OCI-LY7 (cell line): ENCODE results near the gene XRN1. TPM values are rescaled to one million over a fixed set of nuclear protein-coding genes. Genes with fewer than 3 reads are reported as not detected.

Source experiments
- BruUV-seq: library from RNA; stranded (reverse); fragments of 400-500 nt; replicated peaks from 2 replicates; lab custom pipeline; 2021; lab: Mats Ljungman, UMichigan
- CTCF ChIA-PET: fragments of 300-600 bp; sonication (Branson Sonifier 250); formaldehyde crosslinking; loops from one replicate; lab custom pipeline; 2022; ENCODE audit warnings: antibody characterized with exemption; ENCODE audit not compliant: unreplicated experiment; lab: Charles Lee
- POLR2A ChIA-PET: fragments of 300-600 bp; sonication (Branson Sonifier 250); formaldehyde crosslinking; loops from one replicate; lab custom pipeline; 2022; ENCODE audit warnings: antibody characterized with exemption; lab: Charles Lee
- DNase-seq: peaks from one replicate; pipeline ENCODE4 v3.0.0-alpha.2; 2015; ENCODE audit warnings: low spot score
- H2AFZ ChIP-seq: fragments of 200-600 bp; sonication (generic), shearing (Covaris generic); 2 replicates; pipeline ENCODE4 v1.6.1; 2014; ENCODE audit warnings: mild to moderate bottlenecking, antibody characterized with exemption, low read length, moderate library complexity
- H3K27ac ChIP-seq: fragments of 200-600 bp; sonication (generic); 2 replicates; pipeline ENCODE4 v1.5.1; 2014; ENCODE audit warnings: mixed run types, low read depth, mild to moderate bottlenecking, moderate library complexity, low read length, inconsistent platforms; ENCODE audit not compliant: poor library complexity, severe bottlenecking
- H3K36me3 ChIP-seq: fragments of 200-600 bp; sonication (generic); 2 replicates; pipeline ENCODE4 v1.6.1; 2014; ENCODE audit warnings: mild to moderate bottlenecking, antibody characterized with exemption, low read length, moderate library complexity, mixed read lengths; ENCODE audit not compliant: insufficient read depth
- H3K4me1 ChIP-seq: fragments of 200-600 bp; sonication (generic); 2 replicates; pipeline ENCODE4 v1.5.1; 2014; ENCODE audit warnings: mild to moderate bottlenecking, low read length; ENCODE audit not compliant: insufficient read depth, poor library complexity, severe bottlenecking
- H3K4me2 ChIP-seq: fragments of 200-600 bp; sonication (generic); 2 replicates; pipeline ENCODE4 v1.6.1; 2014; ENCODE audit warnings: mild to moderate bottlenecking, low read length
- H3K4me3 ChIP-seq: fragments of 200-600 bp; sonication (generic); 2 replicates; pipeline ENCODE4 v1.5.1; 2014; ENCODE audit warnings: mild to moderate bottlenecking, low read depth, low read length; ENCODE audit not compliant: poor library complexity, severe bottlenecking
- H3K79me2 ChIP-seq: fragments of 200-600 bp; sonication (generic); 2 replicates; pipeline ENCODE4 v1.6.1; 2016; ENCODE audit warnings: low read depth, mild to moderate bottlenecking, low read length, moderate library complexity, mixed read lengths; ENCODE audit not compliant: insufficient read depth
- H3K9me2 ChIP-seq: fragments of 200-600 bp; sonication (generic); 2 replicates; pipeline ENCODE4 v1.6.1; 2016; ENCODE audit warnings: mild to moderate bottlenecking, low read length, mixed read lengths; ENCODE audit not compliant: insufficient read depth
- H3K9me3 ChIP-seq: fragments of 200-600 bp; sonication (generic); 2 replicates; pipeline ENCODE4 v1.6.1; 2014; ENCODE audit warnings: mild to moderate bottlenecking, mixed run types, low read length, mixed read lengths
- H4K20me1 ChIP-seq: fragments of 200-600 bp; sonication (generic); 2 replicates; pipeline ENCODE4 v1.6.1; 2014; ENCODE audit warnings: mild to moderate bottlenecking, antibody characterized with exemption, low read length, moderate library complexity, mixed read lengths; ENCODE audit not compliant: insufficient read depth
- CTCF ChIP-seq: fragments of 200-600 bp; sonication (generic); conservative IDR thresholded peaks from 2 replicates; pipeline ENCODE4 v1.5.1; 2014; ENCODE audit warnings: mild to moderate bottlenecking, antibody characterized with exemption, low read length, moderate library complexity, mixed read lengths
- EZH2phosphoT487 ChIP-seq: fragments of 200-600 bp; sonication (generic); IDR thresholded peaks from 2 replicates; pipeline ENCODE4 v1.6.1; 2018; ENCODE audit warnings: low read depth, borderline replicate concordance, mild to moderate bottlenecking, mixed run types, antibody characterized with exemption, low read length, moderate library complexity, mixed read lengths
- intact Hi-C: fragments of 100-400 bp; cut with micrococcal nuclease; formaldehyde crosslinking; loops from one replicate; pipeline ENCODE4 v1.10.0; 2022; ENCODE audit not compliant: unreplicated experiment
- total RNA-seq, 2 experiments: library from RNA; depleted of rRNA in 1 of 2; stranded (reverse); fragments of >200 nt in 1 of 2; shearing (Covaris generic) in 1 of 2; gene quantifications; 2 replicates each; pipeline ENCODE4 v1.2.3, GENCODE V29; 2014 to 2022

XRN1 gene
- total RNA-seq, 2 experiments from 2014 or later: 36.6 to 43.6 TPM

GRCh38 chr3:142429582-142429981, 18.3 kb downstream of the XRN1 start:
- ChIA-PET CTCF (no interaction called here), POLR2A (interaction anchor here (0.6 to 1.1 kb wide), 3 partner anchors 13 to 578 kb away, joined by 3 to 7 read pairs (median 3); no protein-coding TSS in a partner anchor)
- no peak overlapping the region for H2AFZ ChIP-seq
- peaks cover 48% of the 10 kb centered on the region for H3K36me3 ChIP-seq
- DNase-seq: no peak
- H3K27ac ChIP-seq: no peak overlapping the region
- TF ChIP-seq EZH2phosphoT487: no peak
- TF ChIP-seq CTCF: no peak
- peaks cover 16% of the 10 kb centered on the region; the same call in 1 of the 2 replicates for H3K79me2 ChIP-seq
- H3K4me3 ChIP-seq: no peak overlapping the region
- no peaks in the 10 kb centered on the region for H4K20me1 ChIP-seq
- intact Hi-C loops: no loop called here
- no TSS peak for BruUV-seq
- H3K9me2 ChIP-seq: no peaks in the 10 kb centered on the region
- H3K4me1 ChIP-seq: no peaks in the 10 kb centered on the region
- no peaks in the 10 kb centered on the region for H3K9me3 ChIP-seq
- no peak overlapping the region for H3K4me2 ChIP-seq

GRCh38 chr3:142424754-142425153, 23.1 kb downstream of the XRN1 start:
- no peaks in the 10 kb centered on the region for H3K9me2 ChIP-seq
- intact Hi-C loops: no loop called here
- H3K9me3 ChIP-seq: no peaks in the 10 kb centered on the region
- TF ChIP-seq CTCF (no peak), EZH2phosphoT487 (no peak)
- CTCF ChIA-PET: interaction anchor here (0.5 kb wide), 1 partner anchor 659 kb away, joined by 3 read pairs; no protein-coding TSS in a partner anchor
- H3K4me1 ChIP-seq: no peaks in the 10 kb centered on the region
- H2AFZ ChIP-seq: no peak overlapping the region
- no TSS peak for BruUV-seq
- POLR2A ChIA-PET: interaction anchor here (1.1 to 1.3 kb wide), 2 partner anchors 13 kb away, joined by 3 to 4 read pairs; no protein-coding TSS in a partner anchor
- no peak overlapping the region for H3K4me2 ChIP-seq
- no peak overlapping the region for H3K27ac ChIP-seq
- no peak for DNase-seq
- peaks cover 60% of the 10 kb centered on the region for H3K36me3 ChIP-seq
- no peaks in the 10 kb centered on the region for H3K79me2 ChIP-seq
- H3K4me3 ChIP-seq: no peak overlapping the region
- no peaks in the 10 kb centered on the region for H4K20me1 ChIP-seq

- no peak overlapping the region for H3K4me3 ChIP-seq
- H3K4me2 ChIP-seq: no peak overlapping the region
- intact Hi-C loops: no loop called here
- no peak overlapping the region for H3K27ac ChIP-seq
- CTCF ChIA-PET: no interaction called here
- no peak for DNase-seq
- TF ChIP-seq CTCF: no peak
- no peak for TF ChIP-seq EZH2phosphoT487
- H3K36me3 ChIP-seq: peaks cover 72% of the 10 kb centered on the region
- no peaks in the 10 kb centered on the region for H3K4me1 ChIP-seq
- H3K9me2 ChIP-seq: no peaks in the 10 kb centered on the region
- POLR2A ChIA-PET: no interaction called here
- no peaks in the 10 kb centered on the region for H3K9me3 ChIP-seq
- BruUV-seq: no TSS peak
- H4K20me1 ChIP-seq: no peaks in the 10 kb centered on the region
- no peaks in the 10 kb centered on the region for H3K79me2 ChIP-seq
- H2AFZ ChIP-seq: no peak overlapping the region
Observed at GRCh38 chr3:142418926-142419592, 28.8 kb downstream of the XRN1 start.
